HFFc6 (cell line): ENCODE measurements around the gene PRKCE. TPM values are rescaled to one million over a fixed set of nuclear protein-coding genes. Genes with fewer than 3 reads are reported as not detected.

ENCODE experiments used
- DNase-seq: peaks from one replicate; pipeline ENCODE4 v3.0.0-alpha.2; 2018
- H3K27ac Mint-ChIP-seq: 2 replicates; pipeline ENCODE4 v1.8.0; 2020; ENCODE audit warnings: mild to moderate bottlenecking, mixed read lengths
- H3K27me3 Mint-ChIP-seq: 2 replicates; pipeline ENCODE4 v1.8.0; 2021; ENCODE audit warnings: mild to moderate bottlenecking, moderate library complexity, mixed read lengths; ENCODE audit not compliant: insufficient read depth
- H3K36me3 Mint-ChIP-seq: 2 replicates; pipeline ENCODE4 v1.8.0; 2021; ENCODE audit warnings: low read depth, mixed read lengths
- H3K4me1 Mint-ChIP-seq: 2 replicates; pipeline ENCODE4 v1.8.0; 2020; ENCODE audit warnings: low read depth, mixed read lengths
- H3K4me3 Mint-ChIP-seq: 2 replicates; pipeline ENCODE4 v1.8.0; 2020; ENCODE audit warnings: mild to moderate bottlenecking, moderate library complexity, mixed read lengths
- H3K9me3 Mint-ChIP-seq: 2 replicates; pipeline ENCODE4 v1.8.0; 2020; ENCODE audit warnings: mild to moderate bottlenecking, mixed read lengths
- CTCF ChIP-seq: fragments of 200-600 bp; sonication (generic); IDR thresholded peaks from 2 replicates; pipeline ENCODE4 v1.5.0; 2021; ENCODE audit warnings: antibody characterized with exemption, mild to moderate bottlenecking
- total RNA-seq, 6 experiments: library from RNA; stranded (reverse); fragmentation: NEBNext Ultra II Directional; extraction: Animal tissue kit (Norgen Biotek cat#: 25700); gene quantifications; 2 replicates in 1 of 6; 3 replicates in 5 of 6; pipeline ENCODE4 v1.2.3, GENCODE V29; 2021

The PRKCE gene
- total RNA-seq, 6 experiments from 2014 or later: 10.8 to 13.7 (median 12.0) TPM

GRCh38 chr2:45614871-45615415, 36.5 kb upstream of the PRKCE start:
- H3K27me3 Mint-ChIP-seq: peaks cover 2% of the 10 kb centered on the region
- H3K9me3 Mint-ChIP-seq: no peaks in the 10 kb centered on the region
- H3K27ac Mint-ChIP-seq: no peak overlapping the region
- peaks cover 33% of the 10 kb centered on the region for H3K4me1 Mint-ChIP-seq
- no peaks in the 10 kb centered on the region for H3K36me3 Mint-ChIP-seq
- TF ChIP-seq CTCF: no peak
- DNase-seq: no peak
- H3K4me3 Mint-ChIP-seq: no peak overlapping the region

- H3K4me1 Mint-ChIP-seq: peaks cover 23% of the 10 kb centered on the region
- peaks cover 11% of the 10 kb centered on the region for H3K27me3 Mint-ChIP-seq
- H3K27ac Mint-ChIP-seq: peak overlapping the region; percentile 63
- peak; percentile 54 for DNase-seq
- no peak overlapping the region; the same call in 1 of the 2 replicates for H3K4me3 Mint-ChIP-seq
- H3K9me3 Mint-ChIP-seq: no peaks in the 10 kb centered on the region
- no peak for TF ChIP-seq CTCF
- H3K36me3 Mint-ChIP-seq: no peaks in the 10 kb centered on the region
These were observed 34.6 kb upstream of the PRKCE start for GRCh38 chr2:45616658-45617411.

GRCh38 chr2:45617496-45617895, 34.0 kb upstream of the PRKCE start:
- DNase-seq: no peak
- H3K4me3 Mint-ChIP-seq: no peak overlapping the region
- H3K9me3 Mint-ChIP-seq: no peaks in the 10 kb centered on the region
- H3K36me3 Mint-ChIP-seq: no peaks in the 10 kb centered on the region
- no peak for TF ChIP-seq CTCF
- no peak overlapping the region for H3K27ac Mint-ChIP-seq
- H3K27me3 Mint-ChIP-seq: peaks cover 12% of the 10 kb centered on the region
- H3K4me1 Mint-ChIP-seq: peaks cover 16% of the 10 kb centered on the region

GRCh38 chr2:45622336-45623075, 29.0 kb upstream of the PRKCE start:
- TF ChIP-seq CTCF: no peak
- H3K27ac Mint-ChIP-seq: no peak overlapping the region
- H3K9me3 Mint-ChIP-seq: no peaks in the 10 kb centered on the region
- no peak overlapping the region for H3K4me3 Mint-ChIP-seq
- DNase-seq: no peak
- peaks cover 32% of the 10 kb centered on the region for H3K27me3 Mint-ChIP-seq
- peaks cover under 1% of the 10 kb centered on the region for H3K4me1 Mint-ChIP-seq
- no peaks in the 10 kb centered on the region for H3K36me3 Mint-ChIP-seq

GRCh38 chr2:45623098-45623497, 28.4 kb upstream of the PRKCE start:
- TF ChIP-seq CTCF: no peak
- Mint-ChIP-seq H3K27me3 (peaks cover 32% of the 10 kb centered on the region), H3K36me3 (no peaks in the 10 kb centered on the region), H3K9me3 (no peaks in the 10 kb centered on the region), H3K27ac (no peak overlapping the region), H3K4me3 (no peak overlapping the region), H3K4me1 (no peaks in the 10 kb centered on the region; the same call in 1 of the 2 replicates)
- DNase-seq: no peak
